Stomach (tissue), 4 donors: ENCODE data around the gene KIAA2012.

Experiments used
- CTCF ChIP-seq, 7 experiments: fragments of 450-650 bp in 4 of 7; fragments of 200-600 bp in 3 of 7; sonication (generic) in 3 of 7; IDR thresholded peaks; one replicate each; pipeline ENCODE4 v1.5.1; 2016 to 2019; ENCODE audit warnings: antibody characterized with exemption in 7 of 7, control low read depth in 2 of 7, mild to moderate bottlenecking in 1 of 7
- POLR2A ChIP-seq, 4 donors: fragments of 450-650 bp; IDR thresholded peaks; one replicate each; pipeline ENCODE4 v1.6.1; 2016; ENCODE audit warnings: antibody characterized with exemption in 4 of 4, control low read depth in 2 of 4, mild to moderate bottlenecking in 1 of 4, moderate library complexity in 1 of 4
- POLR2AphosphoS5 ChIP-seq, 3 donors: sonication (generic); formaldehyde crosslinking; IDR thresholded peaks; one replicate each; pipeline ENCODE4 v1.6.1; 2016; ENCODE audit warnings: antibody characterized with exemption in 3 of 3

GRCh38 chr2:202050652-202051051 lies 22.4 kb upstream of the KIAA2012 start:
- TF ChIP-seq CTCF (IDR thresholded peaks at IDR 0.05) = no peak
- TF ChIP-seq POLR2A (IDR thresholded peaks at IDR 0.05) = no peak
- TF ChIP-seq POLR2AphosphoS5 (IDR thresholded peaks at IDR 0.05) = no peak
